ENCODE measurements around the gene NECTIN3.

GRCh38 chr3:111112913-111113312, 41.3 kb downstream of the NECTIN3 start:
- TF ChIP-seq CTCF (conservative IDR thresholded peaks at IDR 0.05 in 1 of 2, IDR thresholded peaks at IDR 0.05 in 1 of 2; ENCODE audit: extremely low read depth in 1 of 2, insufficient read depth in 1 of 2, low read depth in 1 of 2, low read length in 2 of 2) (no peak), EZH2 (IDR thresholded peaks at IDR 0.05; ENCODE audit: borderline replicate concordance, low read length) (no peak)
